ENCODE results near the gene CXCL11.

CXCL11 gene

DNA sequence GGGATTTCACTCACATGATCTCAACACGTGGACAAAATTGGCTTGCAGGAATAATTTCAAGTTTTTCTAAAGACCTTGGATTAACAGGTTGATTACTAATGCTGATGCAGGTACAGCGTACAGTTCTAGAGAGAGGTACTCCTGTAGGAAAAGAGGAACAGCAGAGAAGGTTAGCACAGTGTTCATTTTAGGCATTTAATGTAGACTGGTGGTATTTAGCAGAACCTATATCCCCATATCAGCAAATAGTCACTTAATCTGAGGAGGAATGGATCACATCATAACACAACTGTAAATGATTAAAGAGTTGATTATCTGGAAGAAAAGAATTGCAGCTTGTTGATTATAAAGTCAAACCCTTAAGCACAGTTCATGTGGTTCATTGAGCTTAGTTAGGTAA is 13.2 kb downstream of the CXCL11 start:
- Histone ChIP-seq H3K27ac (ENCODE audit: low read depth, low read length) (no peak overlapping the region), H4K20me1 (ENCODE audit: control insufficient read depth, insufficient read depth, low read depth, low read length) (no peaks in the 10 kb centered on the region)

DNA sequence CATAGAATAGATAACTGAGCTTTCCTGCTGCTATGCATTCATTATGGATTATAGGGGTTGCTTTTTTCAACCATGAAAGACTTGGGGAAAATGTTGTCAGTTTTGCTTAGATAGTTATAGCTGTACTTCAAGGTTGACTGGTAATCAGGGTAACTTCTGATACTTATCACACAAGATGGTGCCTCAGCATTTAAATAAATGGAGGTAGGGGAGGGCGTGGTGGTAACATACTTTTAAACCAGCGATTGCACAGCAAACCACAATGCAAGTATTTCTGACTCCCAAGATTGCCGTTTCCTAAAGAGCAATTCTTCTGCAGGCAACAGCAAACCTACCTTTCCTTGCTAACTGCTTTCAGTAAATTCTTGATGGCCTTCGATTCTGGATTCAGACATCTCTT is 13.8 kb downstream of the CXCL11 start:
- Histone ChIP-seq H3K9me3 (ENCODE audit: control insufficient read depth, insufficient read depth, low read length) (no peaks in the 10 kb centered on the region), H3F3A (ENCODE audit: control insufficient read depth, insufficient read depth) (no peaks in the 10 kb centered on the region), H3K27ac (ENCODE audit: low read depth, low read length) (no peak overlapping the region), H3K4me3 (ENCODE audit: low read length) (no peak overlapping the region), H3K27me3 (ENCODE audit: control insufficient read depth, low read length) (peaks cover 28% of the 10 kb centered on the region), H3K4me2 (ENCODE audit: low read length) (no peak overlapping the region), H3K4me1 (ENCODE audit: control insufficient read depth, low read length) (no peaks in the 10 kb centered on the region), H4K20me1 (ENCODE audit: control insufficient read depth, insufficient read depth, low read depth, low read length) (no peaks in the 10 kb centered on the region), H3K9me2 (replicated peaks; ENCODE audit: control insufficient read depth, low read length) (no peaks in the 10 kb centered on the region), H3K36me3 (ENCODE audit: control insufficient read depth, low read length) (no peaks in the 10 kb centered on the region), H3K79me2 (ENCODE audit: control insufficient read depth, low read length) (no peaks in the 10 kb centered on the region)
- no peak for TF ChIP-seq EZH2phosphoT487 (IDR thresholded peaks at IDR 0.05; ENCODE audit: borderline replicate concordance, low read length)
- TF ChIP-seq, protein P1, sequence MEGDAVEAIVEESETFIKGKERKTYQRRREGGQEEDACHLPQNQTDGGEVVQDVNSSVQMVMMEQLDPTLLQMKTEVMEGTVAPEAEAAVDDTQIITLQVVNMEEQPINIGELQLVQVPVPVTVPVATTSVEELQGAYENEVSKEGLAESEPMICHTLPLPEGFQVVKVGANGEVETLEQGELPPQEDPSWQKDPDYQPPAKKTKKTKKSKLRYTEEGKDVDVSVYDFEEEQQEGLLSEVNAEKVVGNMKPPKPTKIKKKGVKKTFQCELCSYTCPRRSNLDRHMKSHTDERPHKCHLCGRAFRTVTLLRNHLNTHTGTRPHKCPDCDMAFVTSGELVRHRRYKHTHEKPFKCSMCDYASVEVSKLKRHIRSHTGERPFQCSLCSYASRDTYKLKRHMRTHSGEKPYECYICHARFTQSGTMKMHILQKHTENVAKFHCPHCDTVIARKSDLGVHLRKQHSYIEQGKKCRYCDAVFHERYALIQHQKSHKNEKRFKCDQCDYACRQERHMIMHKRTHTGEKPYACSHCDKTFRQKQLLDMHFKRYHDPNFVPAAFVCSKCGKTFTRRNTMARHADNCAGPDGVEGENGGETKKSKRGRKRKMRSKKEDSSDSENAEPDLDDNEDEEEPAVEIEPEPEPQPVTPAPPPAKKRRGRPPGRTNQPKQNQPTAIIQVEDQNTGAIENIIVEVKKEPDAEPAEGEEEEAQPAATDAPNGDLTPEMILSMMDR (IDR thresholded peaks at IDR 0.05; ENCODE audit: low read depth, low read length, poor library complexity, severe bottlenecking): no peak

More for the DNA sequence above, 13.2 kb downstream of the CXCL11 start:
- Histone ChIP-seq H3F3A (ENCODE audit: control insufficient read depth, insufficient read depth) (no peaks in the 10 kb centered on the region), H3K4me2 (ENCODE audit: low read length) (no peak overlapping the region), H3K9me2 (replicated peaks; ENCODE audit: control insufficient read depth, low read length) (no peaks in the 10 kb centered on the region), H3K9me3 (ENCODE audit: control insufficient read depth, insufficient read depth, low read length) (no peaks in the 10 kb centered on the region), H3K4me3 (ENCODE audit: low read length) (no peak overlapping the region), H3K4me1 (ENCODE audit: control insufficient read depth, low read length) (no peaks in the 10 kb centered on the region), H3K36me3 (ENCODE audit: control insufficient read depth, low read length) (no peaks in the 10 kb centered on the region), H3K27me3 (ENCODE audit: control insufficient read depth, low read length) (peaks cover 28% of the 10 kb centered on the region), H3K79me2 (ENCODE audit: control insufficient read depth, low read length) (no peaks in the 10 kb centered on the region)
- TF ChIP-seq, protein P1 (IDR thresholded peaks at IDR 0.05; ENCODE audit: low read depth, low read length, poor library complexity, severe bottlenecking): no peak
- TF ChIP-seq EZH2phosphoT487 (IDR thresholded peaks at IDR 0.05; ENCODE audit: borderline replicate concordance, low read length): no peak

DNA sequence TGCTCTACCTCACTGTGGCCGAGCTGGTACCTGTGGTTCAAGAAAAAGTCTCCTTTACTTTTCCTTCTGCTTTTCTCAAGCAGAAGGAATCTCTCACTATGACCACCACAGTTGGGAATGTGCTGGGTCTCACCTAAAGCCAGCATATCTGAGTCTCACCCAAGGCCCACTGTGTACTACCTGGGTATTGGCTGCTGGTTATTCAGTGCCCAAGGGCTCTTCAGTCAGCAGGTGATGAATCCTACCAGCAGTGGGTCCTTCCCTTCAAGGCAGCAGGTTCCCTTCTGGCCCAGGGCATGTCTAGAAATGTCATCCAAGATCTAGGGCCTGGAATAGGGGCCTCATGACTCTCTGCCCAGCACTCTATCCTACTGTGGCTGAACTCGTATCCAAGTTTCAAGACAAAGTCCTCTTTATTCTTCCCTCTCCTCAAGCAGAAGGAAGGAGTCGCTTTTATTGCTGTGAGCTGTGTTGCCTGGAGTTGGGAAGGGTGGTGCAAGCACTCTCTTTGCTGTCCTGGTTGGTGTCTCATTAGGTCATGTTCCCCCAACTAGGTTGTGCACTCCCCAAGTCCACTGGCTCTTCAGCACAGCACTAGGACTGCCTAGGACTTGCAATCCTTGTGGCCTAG is 18.7 kb downstream of the CXCL11 start:
- H3K4me2 ChIP-seq (ENCODE audit: low read length): no peak overlapping the region
- no peaks in the 10 kb centered on the region for H3F3A ChIP-seq (ENCODE audit: control insufficient read depth, insufficient read depth)
- peaks cover 18% of the 10 kb centered on the region for H3K27me3 ChIP-seq (ENCODE audit: control insufficient read depth, low read length)
- no peaks in the 10 kb centered on the region for H3K9me2 ChIP-seq (replicated peaks; ENCODE audit: control insufficient read depth, low read length)
- no peaks in the 10 kb centered on the region for H3K36me3 ChIP-seq (ENCODE audit: control insufficient read depth, low read length)
- no peaks in the 10 kb centered on the region for H4K20me1 ChIP-seq (ENCODE audit: control insufficient read depth, insufficient read depth, low read depth, low read length)
- no peaks in the 10 kb centered on the region for H3K9me3 ChIP-seq (ENCODE audit: control insufficient read depth, insufficient read depth, low read length)
- H3K79me2 ChIP-seq (ENCODE audit: control insufficient read depth, low read length): no peaks in the 10 kb centered on the region
- H3K27ac ChIP-seq (ENCODE audit: low read depth, low read length): no peak overlapping the region
- TF ChIP-seq, protein P1 (IDR thresholded peaks at IDR 0.05; ENCODE audit: low read depth, low read length, poor library complexity, severe bottlenecking): no peak
- TF ChIP-seq EZH2phosphoT487 (IDR thresholded peaks at IDR 0.05; ENCODE audit: borderline replicate concordance, low read length): no peak
- no peak overlapping the region for H3K4me3 ChIP-seq (ENCODE audit: low read length)
- H3K4me1 ChIP-seq (ENCODE audit: control insufficient read depth, low read length): peaks cover 8% of the 10 kb centered on the region; the same call in 1 of the 2 replicates
